Germinal center (tissue), 1 donor: Measurements from ENCODE around the gene INSR.
"Not testable (repeated sequence)": the region's sequence is repeated elsewhere in the genome, so short reads cannot be mapped to it uniquely, and the experiment has no call there.

Source experiments
- DNase-seq: peaks from one replicate; pipeline ENCODE4 v3.0.0; 2012; ENCODE audit warnings: mixed read lengths, low spot score

Gene INSR

DNA sequence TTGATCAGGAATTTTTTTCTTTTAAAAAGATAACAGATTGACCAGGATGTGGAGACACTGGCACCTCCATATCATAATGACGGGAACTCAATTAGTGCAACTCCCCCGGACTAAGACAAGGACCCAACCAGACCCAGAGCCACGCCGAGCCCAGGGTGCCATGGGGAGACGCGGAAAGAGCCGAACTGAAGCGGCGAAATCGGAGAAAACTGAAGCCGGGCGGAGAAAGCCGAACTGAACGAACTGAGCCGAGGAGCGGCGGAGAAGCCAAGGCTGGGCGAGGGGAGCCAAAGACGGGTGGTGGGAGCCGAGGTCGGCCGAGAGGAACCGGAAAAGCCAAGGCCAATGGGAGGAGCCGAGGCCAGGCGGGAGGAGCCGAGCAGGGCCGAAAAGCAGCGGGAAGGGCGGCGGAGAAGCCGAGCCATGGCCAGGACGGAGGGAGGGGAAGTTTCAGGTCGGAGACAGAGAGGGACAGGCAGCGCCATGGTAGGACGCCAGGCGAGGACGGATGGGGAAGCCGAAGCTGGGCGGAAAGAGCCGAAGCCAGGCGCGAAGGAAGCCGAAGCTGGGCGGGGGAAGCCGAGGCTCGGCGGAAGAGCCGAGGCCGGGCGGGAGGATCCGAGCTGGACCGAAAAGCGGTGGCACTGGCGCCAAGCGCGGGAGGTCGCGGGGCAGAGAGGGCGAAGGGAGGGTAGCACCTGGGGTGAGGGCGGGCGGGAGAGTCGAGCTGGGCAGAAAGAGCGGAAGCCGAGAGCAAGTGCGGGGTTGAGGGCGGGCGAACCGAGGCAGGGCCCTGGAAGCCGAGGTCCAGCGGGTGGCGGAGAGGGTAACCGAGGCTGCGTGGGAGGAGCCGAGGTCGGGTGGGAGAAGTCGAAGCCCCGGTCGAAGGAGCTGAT is 195.3 kb downstream of the INSR start:
- DNase-seq = peak; percentile 90

DNA sequence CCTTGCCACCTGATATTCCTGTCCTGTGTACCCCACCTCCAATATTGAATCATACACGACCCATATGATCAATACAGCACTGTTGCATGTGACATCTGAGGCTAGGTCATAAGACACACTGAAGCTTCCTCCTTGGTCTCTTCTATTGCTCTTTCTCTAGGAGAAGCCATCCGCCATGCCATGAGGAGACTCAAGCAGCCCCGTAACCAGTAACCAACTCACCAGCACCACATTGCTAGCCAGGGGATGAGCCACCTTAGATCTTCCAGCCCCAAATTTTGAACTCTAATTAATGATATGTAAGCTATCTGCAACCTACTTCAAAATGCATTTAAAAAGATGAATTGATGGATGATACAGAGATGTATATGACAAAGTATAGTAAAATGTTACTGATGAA is 196.1 kb downstream of the INSR start:
- DNase-seq = no peak

DNA sequence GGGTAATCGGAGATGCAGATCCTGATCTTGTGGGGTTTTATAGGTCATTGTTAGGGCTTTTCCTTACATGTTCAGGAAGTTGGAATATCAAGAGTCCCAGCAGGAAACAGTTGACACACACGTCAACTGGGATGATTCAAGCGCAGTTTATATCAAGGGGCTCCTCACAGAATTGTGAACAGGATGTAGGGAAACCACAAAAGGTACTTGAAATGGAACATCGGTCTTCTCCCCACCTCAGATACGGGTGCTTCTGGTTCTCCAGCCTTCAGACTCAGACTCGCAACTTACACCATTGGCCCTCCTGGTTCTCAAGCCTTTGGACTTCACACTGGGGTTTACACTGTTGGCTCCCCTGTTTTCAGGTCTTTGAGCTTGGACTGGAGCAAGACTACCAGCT is 205.2 kb downstream of the INSR start:
- no peak for DNase-seq

GRCh38 chr19:7083076-7083956 is 210.9 kb downstream of the INSR start:
- DNase-seq = no peak

- no peak for DNase-seq
Observed at GRCh38 chr19:7078008-7078407, 216.2 kb downstream of the INSR start.

DNA sequence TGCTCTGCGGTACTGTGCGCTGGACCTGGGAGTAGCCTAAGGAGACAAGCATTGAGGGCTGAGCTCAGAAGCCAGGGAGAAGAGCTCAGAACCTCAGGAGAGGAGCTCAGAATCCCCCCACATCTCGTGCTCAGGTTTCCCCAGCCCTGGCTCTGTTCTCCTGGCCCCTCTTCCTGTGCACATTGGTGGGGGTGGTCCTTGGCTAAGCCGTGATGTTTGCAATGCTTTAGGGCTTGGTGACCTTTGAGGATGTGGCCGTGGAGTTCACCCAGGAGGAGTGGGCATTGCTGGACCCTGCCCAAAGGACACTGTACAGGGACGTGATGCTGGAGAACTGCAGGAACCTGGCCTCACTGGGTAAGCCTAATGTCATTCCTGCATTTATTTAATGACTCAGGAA is 218.1 kb downstream of the INSR start:
- no peak for DNase-seq

- DNase-seq = no peak
Observed at GRCh38 chr19:7074705-7075282, 219.4 kb downstream of the INSR start.

DNA sequence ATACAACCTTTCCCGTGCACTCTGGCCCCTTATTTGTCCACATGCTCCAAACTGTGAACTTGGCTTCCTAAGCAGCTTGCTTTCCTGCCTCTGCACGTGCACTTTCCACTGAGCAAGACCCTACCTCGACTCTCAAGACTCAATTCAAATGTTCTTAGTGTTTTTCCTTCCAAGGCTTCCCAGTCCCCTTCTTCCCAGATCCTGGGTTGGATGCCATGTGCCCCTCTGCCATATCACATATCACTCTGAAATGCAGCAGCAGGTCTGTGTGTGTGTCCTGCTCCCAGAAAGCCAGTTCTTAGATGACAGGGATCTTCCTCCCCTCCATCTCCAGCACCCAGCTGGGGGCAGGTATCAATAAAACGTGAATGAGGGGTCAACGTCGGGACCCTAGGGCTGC is 221.7 kb downstream of the INSR start:
- no peak for DNase-seq

DNA sequence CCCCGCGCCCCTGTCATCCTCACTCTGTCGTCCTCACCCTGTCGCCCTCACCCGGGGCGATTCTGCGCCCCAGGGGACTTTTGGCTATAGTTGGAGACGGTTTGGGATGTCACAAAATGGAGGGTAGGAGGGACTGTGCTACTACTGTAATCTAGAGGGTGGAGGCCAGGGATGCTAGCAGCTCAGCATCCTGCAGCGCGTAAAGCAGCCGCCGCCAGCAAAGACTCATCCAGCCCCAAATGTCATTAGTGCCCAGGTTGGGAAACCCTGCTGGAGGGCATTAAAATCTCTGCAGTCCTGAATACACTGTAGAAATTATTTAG is 224.3 kb downstream of the INSR start:
- DNase-seq = no peak

DNA sequence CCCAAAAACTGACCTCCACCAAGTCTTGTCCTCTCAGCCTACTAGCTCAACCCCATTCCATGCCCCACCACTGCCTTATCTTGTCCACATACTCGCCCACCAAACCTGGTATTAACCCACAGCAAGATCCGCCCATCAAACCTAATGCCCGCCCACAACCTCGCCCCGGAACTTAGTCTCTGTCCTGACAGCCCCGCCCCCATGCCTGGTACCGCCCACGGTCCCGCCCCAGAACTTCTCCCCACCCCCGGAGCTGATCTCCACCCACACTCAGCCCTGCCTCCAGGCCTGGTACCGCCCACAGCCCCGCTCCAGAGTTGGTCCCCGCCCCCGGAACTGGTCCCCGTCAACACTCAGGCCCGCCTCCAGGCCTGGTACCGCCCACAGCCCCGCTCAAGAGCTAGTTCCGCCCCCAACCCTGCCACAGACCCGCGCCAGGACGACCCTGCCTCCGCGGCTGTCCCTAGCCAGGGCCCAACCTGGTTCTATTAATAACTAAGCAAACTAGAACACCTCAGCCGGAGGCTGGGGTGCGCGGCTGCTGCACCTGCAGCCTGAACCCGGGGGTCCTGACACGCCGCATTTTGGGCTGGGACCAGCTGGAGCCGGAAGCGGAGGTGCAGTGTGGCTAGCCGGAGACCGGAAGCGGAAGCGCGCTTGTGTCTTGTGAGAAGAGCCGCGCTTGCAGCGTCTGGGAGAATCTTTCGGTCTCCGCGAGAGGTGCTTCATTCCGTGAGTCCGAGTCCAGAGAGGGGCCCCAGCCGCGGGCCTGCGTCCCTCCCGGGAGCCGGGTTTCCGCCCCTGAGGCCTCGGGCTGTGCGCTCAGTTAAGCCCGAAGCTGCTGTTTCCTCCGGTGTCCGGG is 224.9 kb downstream of the INSR start, which contains the start of gene ZNF557:
TSS of gene ZNF557 (plus strand) at position 662 of the 862 bp plus-strand sequence. CDS start 5,372 bp downstream, outside the sequence.
- DNase-seq = peak; percentile 98

DNA sequence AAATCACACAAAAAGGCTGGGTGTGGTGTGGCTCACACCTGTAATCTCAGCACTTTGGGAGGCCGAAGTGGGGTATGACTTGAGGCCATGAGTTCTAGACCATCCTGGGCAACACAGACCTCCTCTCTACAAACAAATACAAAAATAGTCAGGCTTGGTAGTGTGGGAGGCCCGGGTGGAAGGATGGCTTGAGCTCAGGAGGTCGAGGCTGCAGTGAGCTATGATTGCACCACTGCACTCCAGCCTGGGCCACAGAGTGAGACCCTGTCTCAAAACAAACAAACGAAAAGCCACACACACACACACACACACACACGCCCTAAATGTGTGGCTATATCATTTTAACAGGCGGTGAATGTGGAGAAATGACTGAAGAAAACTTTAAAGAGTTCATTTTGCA is 225.6 kb downstream of the INSR start:
- no peak for DNase-seq

DNA sequence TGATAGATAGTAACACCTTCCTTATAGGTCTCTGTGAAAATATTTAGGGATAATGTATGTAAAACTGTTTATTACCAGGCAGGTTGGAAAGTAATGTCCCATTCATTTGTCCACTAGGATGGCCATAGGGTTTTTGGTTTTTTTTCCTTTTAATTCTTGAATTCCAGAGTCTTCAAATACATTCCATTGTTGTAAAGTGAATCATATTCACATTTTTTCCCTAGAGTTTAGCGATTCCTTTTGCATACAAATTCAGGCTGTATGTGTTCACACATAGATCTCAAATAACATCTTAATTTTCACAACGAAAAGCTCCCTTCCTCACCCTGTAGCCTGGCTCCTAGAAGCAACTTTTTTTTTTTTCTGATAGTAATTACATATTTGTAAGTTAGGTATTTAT is 226.5 kb downstream of the INSR start:
- no peak for DNase-seq

DNA sequence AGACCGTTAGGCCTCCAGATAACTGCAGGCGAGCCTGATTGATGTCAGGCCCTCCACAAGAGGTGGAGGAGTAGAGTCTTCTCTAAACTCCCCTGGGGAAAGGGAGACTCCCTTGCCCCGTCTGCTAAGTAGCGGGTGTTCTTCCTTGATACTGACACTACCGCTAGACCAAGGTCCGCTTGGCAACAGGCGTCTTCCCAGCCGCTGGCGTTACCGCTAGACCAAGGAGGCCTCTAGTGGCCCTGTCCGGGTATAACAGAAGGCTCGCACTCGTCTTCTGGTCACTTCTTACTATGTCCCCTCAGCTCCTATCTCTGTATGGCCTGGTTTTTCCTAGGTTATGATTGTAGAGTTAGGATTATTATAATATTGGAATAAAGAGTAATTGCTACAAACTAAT is 227.1 kb downstream of the INSR start:
- not testable (repeated sequence) for DNase-seq

- DNase-seq = no peak
Observed at GRCh38 chr19:7063764-7064418, 230.3 kb downstream of the INSR start.

DNA sequence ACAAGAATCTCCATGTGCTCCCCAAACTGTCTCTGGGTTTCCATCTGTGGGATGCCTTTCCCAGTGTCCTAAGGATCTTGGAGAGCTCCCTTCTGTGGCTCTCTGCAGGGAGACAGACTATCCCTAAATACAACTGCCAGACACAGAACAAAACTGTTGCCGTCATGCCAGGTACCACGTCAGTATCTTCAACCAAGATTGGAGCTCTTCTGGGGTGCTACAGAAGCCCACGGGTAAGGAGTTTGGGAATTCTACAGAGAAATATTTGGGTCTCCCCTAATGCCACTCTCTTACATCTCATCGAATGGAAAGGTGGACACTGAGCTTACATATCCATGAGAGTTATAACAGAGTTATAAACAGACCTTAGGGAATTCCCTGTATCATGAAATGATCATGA is 230.9 kb downstream of the INSR start:
- DNase-seq = no peak
